GM12892 (cell line): ENCODE results near the gene RPTOR.

Source experiments
- POLR2A ChIP-seq: IDR thresholded peaks from 2 replicates; pipeline ENCODE4 v1.6.1; 2011; ENCODE audit warnings: low read depth, low read length, control low read depth
- POLR2AphosphoS5 ChIP-seq: IDR thresholded peaks from 2 replicates; pipeline ENCODE4 v1.6.1; 2011; ENCODE audit warnings: low read depth, low read length, control low read depth

GRCh38 chr17:80799538-80800480, 255.2 kb downstream of the RPTOR start:
- TF ChIP-seq POLR2AphosphoS5 (no peak), POLR2A (no peak)
